Measurements from ENCODE around the gene ATXN10.
A peak's percentile ranks its signal among the peaks of the same experiment; 100 is the strongest.

Gene ATXN10

GRCh38 chr22:45636683-45637082 is 35.0 kb upstream of the ATXN10 start:
- no peak overlapping the region for H4K91ac ChIP-seq (ENCODE audit: low read length)
- no peak overlapping the region for H2AK5ac ChIP-seq (ENCODE audit: low read length, severe bottlenecking)
- H3K18ac ChIP-seq (ENCODE audit: low read depth in 1 of 2, low read length in 2 of 2) = peak overlapping the region in 1 of 2 experiments; percentile 15
- H3K4me2 ChIP-seq (ENCODE audit: low read length, poor library complexity, severe bottlenecking) = no peak overlapping the region
- no peak overlapping the region for H3K14ac ChIP-seq (ENCODE audit: low read length in 2 of 2)
- H2AFZ ChIP-seq (ENCODE audit: low read depth, low read length) = no peak overlapping the region
- no peaks in the 10 kb centered on the region for H3K36me3 ChIP-seq (ENCODE audit: control insufficient read depth in 1 of 2, insufficient read depth in 2 of 2, low read depth in 1 of 2, low read length in 2 of 2)
- no peak overlapping the region for H3K9ac ChIP-seq (ENCODE audit: low read length)
- no peak overlapping the region for H2BK12ac ChIP-seq (ENCODE audit: low read length in 2 of 2)
- no peak overlapping the region for H2BK5ac ChIP-seq (ENCODE audit: low read depth, low read length, poor library complexity, severe bottlenecking)
- 95% methylated on average over 5 of the region's 7 CpGs for WGBS
- no peak overlapping the region for H2BK15ac ChIP-seq (ENCODE audit: low read depth, poor library complexity, severe bottlenecking)
- no peak overlapping the region for H3K4me3 ChIP-seq (ENCODE audit: insufficient read depth in 1 of 2, low read depth in 1 of 2, low read length in 2 of 2)
- peaks cover 15% of the 10 kb centered on the region for H3K4me1 ChIP-seq (ENCODE audit: control insufficient read depth, insufficient read depth, low read depth, low read length)
- no peak overlapping the region for H4K8ac ChIP-seq (ENCODE audit: low read length)
- no peak overlapping the region for H3K4ac ChIP-seq (ENCODE audit: low read depth in 1 of 2, low read length in 2 of 2)
- no peak overlapping the region for H2BK120ac ChIP-seq (ENCODE audit: low read depth, low read length)
- no peak overlapping the region for H3K23ac ChIP-seq (ENCODE audit: low read length in 2 of 2)
- H3K27ac ChIP-seq (ENCODE audit: low read length, poor library complexity, severe bottlenecking) = no peak overlapping the region
- peaks cover 5 to 53% of the 10 kb centered on the region in 2 experiments for H3K27me3 ChIP-seq (ENCODE audit: control insufficient read depth in 1 of 2, insufficient read depth in 1 of 2, low read length in 2 of 2)
- no peaks in the 10 kb centered on the region for H3K79me1 ChIP-seq (replicated peaks; ENCODE audit: low read length, poor library complexity, severe bottlenecking)
- no peaks in the 10 kb centered on the region for H3K9me3 ChIP-seq (ENCODE audit: control insufficient read depth, low read length)
- no peak for DNase-seq

GRCh38 chr22:45638197-45638596 is 33.4 kb upstream of the ATXN10 start:
- H2AFZ ChIP-seq (ENCODE audit: low read depth, low read length) = no peak overlapping the region
- H3K27me3 ChIP-seq (ENCODE audit: control insufficient read depth in 1 of 2, insufficient read depth in 1 of 2, low read length in 2 of 2) = peaks cover 0 to 50% of the 10 kb centered on the region in 2 experiments
- H2BK12ac ChIP-seq (ENCODE audit: low read length in 2 of 2) = no peak overlapping the region
- H3K4me2 ChIP-seq (ENCODE audit: low read length, poor library complexity, severe bottlenecking) = no peak overlapping the region
- peaks cover 9% of the 10 kb centered on the region for H3K4me1 ChIP-seq (ENCODE audit: control insufficient read depth, insufficient read depth, low read depth, low read length)
- no peak overlapping the region for H4K8ac ChIP-seq (ENCODE audit: low read length)
- H3K4ac ChIP-seq (ENCODE audit: low read depth in 1 of 2, low read length in 2 of 2) = no peak overlapping the region
- DNase-seq = no peak
- H2BK120ac ChIP-seq (ENCODE audit: low read depth, low read length) = no peak overlapping the region
- H2BK15ac ChIP-seq (ENCODE audit: low read depth, poor library complexity, severe bottlenecking) = no peak overlapping the region
- no peak overlapping the region for H3K14ac ChIP-seq (ENCODE audit: low read length in 2 of 2)
- peak overlapping the region; percentile 6 for H3K9ac ChIP-seq (ENCODE audit: low read length)
- no peaks in the 10 kb centered on the region for H3K36me3 ChIP-seq (ENCODE audit: control insufficient read depth in 1 of 2, insufficient read depth in 2 of 2, low read depth in 1 of 2, low read length in 2 of 2)
- no peak overlapping the region for H3K4me3 ChIP-seq (ENCODE audit: insufficient read depth in 1 of 2, low read depth in 1 of 2, low read length in 2 of 2)
- H2AK5ac ChIP-seq (ENCODE audit: low read length, severe bottlenecking) = no peak overlapping the region
- H3K79me1 ChIP-seq (replicated peaks; ENCODE audit: low read length, poor library complexity, severe bottlenecking) = no peaks in the 10 kb centered on the region
- no peaks in the 10 kb centered on the region for H3K9me3 ChIP-seq (ENCODE audit: control insufficient read depth, low read length)
- no peak overlapping the region for H2BK5ac ChIP-seq (ENCODE audit: low read depth, low read length, poor library complexity, severe bottlenecking)
- whole genome bisulfite sequencing = no CpG with 5 or more reads among the region's 3 CpGs
- no peak overlapping the region for H3K23ac ChIP-seq (ENCODE audit: low read length in 2 of 2)
- H3K18ac ChIP-seq (ENCODE audit: low read depth in 1 of 2, low read length in 2 of 2) = no peak overlapping the region
- no peak overlapping the region for H4K91ac ChIP-seq (ENCODE audit: low read length)
- H3K27ac ChIP-seq (ENCODE audit: low read length, poor library complexity, severe bottlenecking) = no peak overlapping the region

DNA sequence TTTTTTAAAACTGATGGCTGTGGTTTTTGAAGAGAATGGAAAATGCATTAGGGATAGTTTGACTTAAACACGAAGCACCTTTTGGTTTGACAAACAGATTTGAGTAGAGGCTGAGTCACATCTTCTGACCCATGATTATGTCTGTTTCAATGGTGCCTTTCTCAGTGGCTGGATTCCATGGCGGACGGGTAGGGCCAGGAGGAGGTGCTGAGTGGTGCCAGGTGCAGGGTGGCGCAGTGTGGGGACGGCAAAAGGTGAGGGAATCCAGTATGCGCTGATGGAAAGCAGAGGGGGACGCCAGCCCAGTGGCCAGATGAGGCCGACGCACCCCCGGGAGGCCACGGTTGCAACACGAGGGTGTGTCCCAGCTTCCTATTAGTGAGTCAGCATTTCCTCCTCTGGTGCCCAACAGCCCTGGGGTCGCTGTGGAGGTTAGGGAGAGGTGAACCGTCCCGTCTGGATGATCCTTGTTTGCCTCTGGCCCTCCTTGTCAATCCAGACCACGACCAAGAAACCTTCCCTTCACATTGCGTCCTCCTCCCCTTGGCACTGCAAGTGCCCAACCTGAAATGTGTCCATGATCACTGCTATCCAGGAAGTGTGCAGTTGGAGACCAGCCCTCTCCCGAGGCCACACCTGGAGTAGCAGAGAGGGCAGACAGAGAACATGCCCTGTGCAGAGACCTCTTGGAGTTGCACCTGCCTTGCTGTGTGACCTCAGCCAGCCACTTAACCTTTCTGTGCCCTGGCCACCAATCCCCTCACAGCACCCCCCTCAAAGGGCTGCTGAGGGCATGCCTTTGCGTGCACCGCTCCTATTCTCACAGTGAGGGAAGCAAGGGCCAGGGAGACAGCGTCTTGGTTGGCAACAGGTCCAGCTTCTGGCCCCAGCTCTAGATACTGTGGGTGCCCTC is 32.5 kb upstream of the ATXN10 start:
- Histone ChIP-seq H3K23ac (ENCODE audit: low read length in 2 of 2) (no peak overlapping the region), H3K4ac (ENCODE audit: low read depth in 1 of 2, low read length in 2 of 2) (peak overlapping the region; percentile 19 to 37), H2BK5ac (ENCODE audit: low read depth, low read length, poor library complexity, severe bottlenecking) (no peak overlapping the region), H3K9ac (ENCODE audit: low read length) (peak overlapping the region; percentile 6), H3K27me3 (ENCODE audit: control insufficient read depth in 1 of 2, insufficient read depth in 1 of 2, low read length in 2 of 2) (peaks cover 0 to 44% of the 10 kb centered on the region in 2 experiments), H3K4me3 (ENCODE audit: insufficient read depth in 1 of 2, low read depth in 1 of 2, low read length in 2 of 2) (peak overlapping the region in 1 of 2 experiments; percentile 13), H3K9me3 (ENCODE audit: control insufficient read depth, low read length) (no peaks in the 10 kb centered on the region), H4K8ac (ENCODE audit: low read length) (peak overlapping the region; percentile 33), H2BK15ac (ENCODE audit: low read depth, poor library complexity, severe bottlenecking) (no peak overlapping the region), H3K79me1 (replicated peaks; ENCODE audit: low read length, poor library complexity, severe bottlenecking) (no peaks in the 10 kb centered on the region), H2BK12ac (ENCODE audit: low read length in 2 of 2) (peak overlapping the region in 1 of 2 experiments; percentile 91), H3K27ac (ENCODE audit: low read length, poor library complexity, severe bottlenecking) (no peak overlapping the region), H3K4me1 (ENCODE audit: control insufficient read depth, insufficient read depth, low read depth, low read length) (peaks cover 9% of the 10 kb centered on the region), H3K36me3 (ENCODE audit: control insufficient read depth in 1 of 2, insufficient read depth in 2 of 2, low read depth in 1 of 2, low read length in 2 of 2) (no peaks in the 10 kb centered on the region), H3K4me2 (ENCODE audit: low read length, poor library complexity, severe bottlenecking) (no peak overlapping the region), H3K14ac (ENCODE audit: low read length in 2 of 2) (peak overlapping the region in 1 of 2 experiments; percentile 53), H4K91ac (ENCODE audit: low read length) (peak overlapping the region; percentile 19), H2AFZ (ENCODE audit: low read depth, low read length) (peak overlapping the region; percentile 62), H2AK5ac (ENCODE audit: low read length, severe bottlenecking) (no peak overlapping the region), H3K18ac (ENCODE audit: low read depth in 1 of 2, low read length in 2 of 2) (peak overlapping the region; percentile 11 to 89), H2BK120ac (ENCODE audit: low read depth, low read length) (no peak overlapping the region)
- 60% methylated on average over 15 of the region's 21 CpGs for WGBS
- DNase-seq = peak; percentile 67

GRCh38 chr22:45639747-45640102 is 31.9 kb upstream of the ATXN10 start:
- Histone ChIP-seq H3K4me3 (ENCODE audit: insufficient read depth in 1 of 2, low read depth in 1 of 2, low read length in 2 of 2) (no peak overlapping the region), H3K27ac (ENCODE audit: low read length, poor library complexity, severe bottlenecking) (no peak overlapping the region), H2BK15ac (ENCODE audit: low read depth, poor library complexity, severe bottlenecking) (no peak overlapping the region), H4K91ac (ENCODE audit: low read length) (peak overlapping the region; percentile 19), H3K18ac (ENCODE audit: low read depth in 1 of 2, low read length in 2 of 2) (peak overlapping the region; percentile 11 to 89), H2AK5ac (ENCODE audit: low read length, severe bottlenecking) (peak overlapping the region; percentile 30), H3K27me3 (ENCODE audit: control insufficient read depth in 1 of 2, insufficient read depth in 1 of 2, low read length in 2 of 2) (peaks cover 0 to 44% of the 10 kb centered on the region in 2 experiments), H2BK12ac (ENCODE audit: low read length in 2 of 2) (peak overlapping the region in 1 of 2 experiments; percentile 91), H3K9ac (ENCODE audit: low read length) (no peak overlapping the region), H2BK120ac (ENCODE audit: low read depth, low read length) (no peak overlapping the region), H2AFZ (ENCODE audit: low read depth, low read length) (no peak overlapping the region), H3K4ac (ENCODE audit: low read depth in 1 of 2, low read length in 2 of 2) (no peak overlapping the region), H3K79me1 (replicated peaks; ENCODE audit: low read length, poor library complexity, severe bottlenecking) (no peaks in the 10 kb centered on the region), H3K4me2 (ENCODE audit: low read length, poor library complexity, severe bottlenecking) (no peak overlapping the region), H3K14ac (ENCODE audit: low read length in 2 of 2) (no peak overlapping the region), H3K4me1 (ENCODE audit: control insufficient read depth, insufficient read depth, low read depth, low read length) (peaks cover 9% of the 10 kb centered on the region), H3K23ac (ENCODE audit: low read length in 2 of 2) (no peak overlapping the region), H3K9me3 (ENCODE audit: control insufficient read depth, low read length) (no peaks in the 10 kb centered on the region), H3K36me3 (ENCODE audit: control insufficient read depth in 1 of 2, insufficient read depth in 2 of 2, low read depth in 1 of 2, low read length in 2 of 2) (no peaks in the 10 kb centered on the region), H2BK5ac (ENCODE audit: low read depth, low read length, poor library complexity, severe bottlenecking) (no peak overlapping the region), H4K8ac (ENCODE audit: low read length) (no peak overlapping the region)
- no peak for DNase-seq
- WGBS = 65% methylated on average over 7 of the region's 7 CpGs
